ENCODE data around the gene PLPPR4. TPM values are rescaled to one million over a fixed set of nuclear protein-coding genes. Genes with fewer than 3 reads are reported as not detected.

Gene PLPPR4
- total RNA-seq, 6 donors from 2014 or later = 0.10 to 2.6 (median 0.30) TPM; not detected in 1

- TF ChIP-seq POLR2AphosphoS5 (IDR thresholded peaks at IDR 0.05) (no peak), POLR2A (IDR thresholded peaks at IDR 0.05) (no peak), CTCF (IDR thresholded peaks at IDR 0.05) (no peak), EP300 (IDR thresholded peaks at IDR 0.05) (no peak)
- no peak for DNase-seq
- Histone ChIP-seq H3K27me3 (no peaks in the 10 kb centered on the region), H3K36me3 (no peaks in the 10 kb centered on the region), H3K4me1 (no peaks in the 10 kb centered on the region), H3K27ac (no peak overlapping the region), H3K4me3 (no peak overlapping the region), H3K9me3 (no peaks in the 10 kb centered on the region)
- WGBS, 2 donors = 32 to 46% methylated on average over 2 of the region's 2 CpGs
- no peak for ATAC-seq (ENCODE audit: low FRiP score in 2 of 2)
These were observed 32.1 kb upstream of the PLPPR4 start for GRCh38 chr1:99232172-99232571.

GRCh38 chr1:99233446-99233845 is 30.8 kb upstream of the PLPPR4 start:
- DNase-seq (no peak), ATAC-seq (ENCODE audit: low FRiP score in 2 of 2) (no peak)
- H3K36me3 ChIP-seq = no peaks in the 10 kb centered on the region
- no peaks in the 10 kb centered on the region for H3K27me3 ChIP-seq
- H3K27ac ChIP-seq = no peak overlapping the region
- TF ChIP-seq POLR2A (IDR thresholded peaks at IDR 0.05) = no peak
- TF ChIP-seq POLR2AphosphoS5 (IDR thresholded peaks at IDR 0.05) = no peak
- no peak for TF ChIP-seq CTCF (IDR thresholded peaks at IDR 0.05)
- no peak for TF ChIP-seq EP300 (IDR thresholded peaks at IDR 0.05)
- WGBS, 2 donors = 87 to 94% methylated on average over 1 of the region's 1 CpG
- no peaks in the 10 kb centered on the region for H3K9me3 ChIP-seq
- H3K4me3 ChIP-seq = no peak overlapping the region
- H3K4me1 ChIP-seq = no peaks in the 10 kb centered on the region

GRCh38 chr1:99236756-99237155 is 27.5 kb upstream of the PLPPR4 start:
- Histone ChIP-seq H3K27me3 (no peaks in the 10 kb centered on the region), H3K4me1 (no peaks in the 10 kb centered on the region), H3K9me3 (no peaks in the 10 kb centered on the region), H3K4me3 (no peak overlapping the region), H3K36me3 (no peaks in the 10 kb centered on the region), H3K27ac (no peak overlapping the region)
- ATAC-seq (ENCODE audit: low FRiP score in 2 of 2) = no peak
- no peak for DNase-seq
- TF ChIP-seq POLR2AphosphoS5 (IDR thresholded peaks at IDR 0.05) = no peak
- no peak for TF ChIP-seq CTCF (IDR thresholded peaks at IDR 0.05)
- no peak for TF ChIP-seq EP300 (IDR thresholded peaks at IDR 0.05)
- TF ChIP-seq POLR2A (IDR thresholded peaks at IDR 0.05) = no peak

DNA sequence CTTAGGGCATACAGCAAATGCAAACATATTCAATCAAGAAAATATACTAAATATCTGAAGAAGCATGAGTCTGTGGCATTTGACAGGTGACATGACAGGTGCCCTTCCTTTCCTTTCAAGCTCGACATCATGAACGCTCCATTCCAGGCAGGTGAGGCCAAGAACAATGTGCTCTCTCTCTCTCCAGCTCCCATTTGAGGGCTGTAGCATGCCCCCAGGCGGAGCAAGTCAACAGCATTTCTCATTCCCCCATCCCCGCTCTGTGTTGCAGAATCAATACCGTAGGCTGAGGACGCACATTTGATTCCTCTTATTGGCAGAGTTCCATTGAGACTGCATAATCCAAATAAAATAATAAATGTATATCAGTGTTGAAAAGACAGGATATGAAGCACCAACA is 24.6 kb upstream of the PLPPR4 start:
- no peak for TF ChIP-seq POLR2AphosphoS5 (IDR thresholded peaks at IDR 0.05)
- no peak for TF ChIP-seq EP300 (IDR thresholded peaks at IDR 0.05)
- no peak for TF ChIP-seq POLR2A (IDR thresholded peaks at IDR 0.05)
- no peak for TF ChIP-seq CTCF (IDR thresholded peaks at IDR 0.05)
- H3K36me3 ChIP-seq = no peaks in the 10 kb centered on the region
- 64 to 93% methylated on average over 6 of the region's 6 CpGs for WGBS, 2 donors
- DNase-seq = no peak
- H3K9me3 ChIP-seq = no peaks in the 10 kb centered on the region
- H3K4me1 ChIP-seq = no peaks in the 10 kb centered on the region
- no peak overlapping the region for H3K27ac ChIP-seq
- H3K4me3 ChIP-seq = no peak overlapping the region
- no peaks in the 10 kb centered on the region for H3K27me3 ChIP-seq
- no peak for ATAC-seq (ENCODE audit: low FRiP score in 2 of 2)

DNA sequence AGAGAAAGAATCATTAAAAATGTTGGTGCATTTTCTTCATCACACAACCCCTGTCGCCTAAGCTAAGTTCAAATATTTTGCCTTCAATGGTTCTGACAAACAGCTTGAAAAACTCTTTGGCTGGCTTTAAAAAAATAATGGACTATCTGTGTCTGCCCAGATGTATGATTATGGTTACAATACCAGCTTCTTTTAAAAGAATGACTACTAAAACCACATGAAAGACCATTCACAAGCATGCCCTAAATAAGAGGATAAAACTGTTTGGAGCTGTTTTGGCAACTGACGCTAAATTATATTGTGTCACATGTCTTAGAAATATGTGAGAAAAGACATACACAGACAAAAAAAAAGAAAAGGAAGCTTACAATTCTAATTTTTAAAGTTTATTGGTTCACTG is 23.7 kb upstream of the PLPPR4 start:
- Histone ChIP-seq H3K27me3 (no peaks in the 10 kb centered on the region), H3K9me3 (peaks cover 0 to 1% (median under 1%) of the 10 kb centered on the region in 4 donors), H3K4me1 (no peaks in the 10 kb centered on the region), H3K36me3 (no peaks in the 10 kb centered on the region), H3K4me3 (no peak overlapping the region), H3K27ac (no peak overlapping the region)
- TF ChIP-seq CTCF (IDR thresholded peaks at IDR 0.05) = no peak
- TF ChIP-seq POLR2AphosphoS5 (IDR thresholded peaks at IDR 0.05) = no peak
- no peak for TF ChIP-seq POLR2A (IDR thresholded peaks at IDR 0.05)
- no peak for TF ChIP-seq EP300 (IDR thresholded peaks at IDR 0.05)
- DNase-seq (no peak), ATAC-seq (ENCODE audit: low FRiP score in 2 of 2) (no peak)
- 77 to 79% methylated on average over 2 of the region's 2 CpGs for WGBS, 2 donors
